GM12873 (cell line): ENCODE data around the gene POLN.

Experiments used
- TF ChIP-seq, protein P1 (sequence below): IDR thresholded peaks from 2 replicates; pipeline ENCODE4 v1.5.1; 2012; ENCODE audit warnings: low read depth, mild to moderate bottlenecking, moderate library complexity, low read length, control low read depth; ENCODE audit not compliant: insufficient read depth; ENCODE audit errors: missing control alignments

POLN gene

DNA sequence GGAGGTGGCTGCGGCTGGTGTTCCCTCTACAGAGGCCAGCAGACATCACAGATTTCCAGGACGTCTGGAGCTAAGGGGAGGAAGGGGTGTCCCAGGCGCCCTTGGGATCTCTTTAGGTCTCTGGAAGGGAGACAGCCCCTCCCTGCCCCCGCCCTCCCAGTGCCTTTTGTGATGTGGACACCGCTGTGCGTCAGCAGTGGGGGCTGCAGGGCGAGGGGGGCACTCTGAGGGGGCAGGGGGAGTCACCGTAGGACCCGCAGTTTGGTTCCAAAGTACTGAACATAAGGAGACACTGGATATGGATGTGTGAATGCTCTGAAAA is 45.6 kb upstream of the POLN start:
- TF ChIP-seq, protein P1, sequence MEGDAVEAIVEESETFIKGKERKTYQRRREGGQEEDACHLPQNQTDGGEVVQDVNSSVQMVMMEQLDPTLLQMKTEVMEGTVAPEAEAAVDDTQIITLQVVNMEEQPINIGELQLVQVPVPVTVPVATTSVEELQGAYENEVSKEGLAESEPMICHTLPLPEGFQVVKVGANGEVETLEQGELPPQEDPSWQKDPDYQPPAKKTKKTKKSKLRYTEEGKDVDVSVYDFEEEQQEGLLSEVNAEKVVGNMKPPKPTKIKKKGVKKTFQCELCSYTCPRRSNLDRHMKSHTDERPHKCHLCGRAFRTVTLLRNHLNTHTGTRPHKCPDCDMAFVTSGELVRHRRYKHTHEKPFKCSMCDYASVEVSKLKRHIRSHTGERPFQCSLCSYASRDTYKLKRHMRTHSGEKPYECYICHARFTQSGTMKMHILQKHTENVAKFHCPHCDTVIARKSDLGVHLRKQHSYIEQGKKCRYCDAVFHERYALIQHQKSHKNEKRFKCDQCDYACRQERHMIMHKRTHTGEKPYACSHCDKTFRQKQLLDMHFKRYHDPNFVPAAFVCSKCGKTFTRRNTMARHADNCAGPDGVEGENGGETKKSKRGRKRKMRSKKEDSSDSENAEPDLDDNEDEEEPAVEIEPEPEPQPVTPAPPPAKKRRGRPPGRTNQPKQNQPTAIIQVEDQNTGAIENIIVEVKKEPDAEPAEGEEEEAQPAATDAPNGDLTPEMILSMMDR = no peak

DNA sequence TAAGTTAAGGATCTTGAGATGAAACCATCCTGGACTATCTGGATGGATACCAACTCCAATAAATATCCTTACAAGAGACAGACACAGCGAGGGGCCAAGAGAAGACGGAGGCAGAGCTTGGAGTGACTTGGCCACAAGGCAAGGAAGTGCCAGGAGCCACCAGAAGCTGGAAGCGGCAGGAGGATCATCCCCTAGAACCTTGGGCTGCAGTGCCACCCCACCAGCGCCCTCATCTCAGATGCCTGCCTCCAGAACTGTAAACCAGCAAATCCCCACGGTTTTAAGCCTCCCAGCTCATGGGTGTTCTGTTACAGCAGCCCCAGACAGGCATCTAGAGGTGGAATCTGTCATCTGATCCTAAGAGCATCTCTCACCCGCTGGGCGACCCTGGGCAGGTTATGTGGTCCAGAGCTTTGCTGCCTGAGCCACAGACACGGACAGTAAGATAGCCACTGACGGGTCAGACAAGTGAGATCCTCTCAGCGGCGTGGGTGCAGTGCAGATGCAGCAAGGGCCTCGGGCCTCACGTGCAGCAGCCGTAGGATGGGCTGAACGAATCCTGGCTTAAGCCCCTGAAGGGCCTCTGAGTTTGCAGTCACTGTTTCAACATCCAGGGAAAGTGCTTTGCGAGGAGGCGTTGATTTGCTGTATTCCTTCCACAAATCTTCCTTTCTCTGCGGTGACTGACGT is 45.1 kb upstream of the POLN start:
- TF ChIP-seq, protein P1 = no peak

DNA sequence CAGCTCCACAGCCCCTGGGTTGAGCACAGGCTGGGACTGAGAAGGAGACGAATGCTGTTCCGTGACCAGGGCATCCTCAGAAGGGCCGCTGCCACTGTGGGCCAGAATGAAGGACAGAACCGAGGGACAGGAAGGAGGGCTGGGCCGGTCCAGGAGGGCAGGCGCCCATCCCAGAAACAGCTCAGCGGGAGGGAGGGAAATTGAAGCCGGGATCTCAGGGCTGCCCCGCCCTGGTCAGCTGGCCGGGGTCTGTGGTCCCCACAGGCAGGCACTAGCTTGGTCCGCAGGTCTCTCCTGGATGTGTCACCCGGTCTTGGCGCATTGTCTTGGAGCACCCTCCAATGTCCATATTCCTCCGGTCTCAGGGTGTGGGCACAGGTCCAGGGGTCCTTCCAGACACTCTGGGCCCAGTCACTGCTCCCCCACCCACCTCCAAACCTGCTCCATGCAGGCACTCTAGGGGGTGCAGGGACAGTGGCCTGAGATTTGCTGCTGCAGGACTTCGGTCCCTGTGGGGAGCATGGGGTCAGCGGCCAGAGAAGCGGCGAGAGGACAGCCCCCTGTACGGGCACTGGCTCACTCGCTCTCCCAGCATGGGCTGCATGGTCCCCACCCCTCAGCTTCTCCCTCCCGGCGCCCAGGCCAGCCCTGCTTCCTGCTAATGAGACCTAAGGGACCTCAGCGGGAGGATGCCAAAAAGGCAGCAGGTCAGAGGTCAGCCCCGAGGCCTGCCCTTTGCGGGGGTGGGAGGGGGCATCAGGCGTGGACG is 43.9 kb upstream of the POLN start:
- TF ChIP-seq, protein P1 = no peak

DNA sequence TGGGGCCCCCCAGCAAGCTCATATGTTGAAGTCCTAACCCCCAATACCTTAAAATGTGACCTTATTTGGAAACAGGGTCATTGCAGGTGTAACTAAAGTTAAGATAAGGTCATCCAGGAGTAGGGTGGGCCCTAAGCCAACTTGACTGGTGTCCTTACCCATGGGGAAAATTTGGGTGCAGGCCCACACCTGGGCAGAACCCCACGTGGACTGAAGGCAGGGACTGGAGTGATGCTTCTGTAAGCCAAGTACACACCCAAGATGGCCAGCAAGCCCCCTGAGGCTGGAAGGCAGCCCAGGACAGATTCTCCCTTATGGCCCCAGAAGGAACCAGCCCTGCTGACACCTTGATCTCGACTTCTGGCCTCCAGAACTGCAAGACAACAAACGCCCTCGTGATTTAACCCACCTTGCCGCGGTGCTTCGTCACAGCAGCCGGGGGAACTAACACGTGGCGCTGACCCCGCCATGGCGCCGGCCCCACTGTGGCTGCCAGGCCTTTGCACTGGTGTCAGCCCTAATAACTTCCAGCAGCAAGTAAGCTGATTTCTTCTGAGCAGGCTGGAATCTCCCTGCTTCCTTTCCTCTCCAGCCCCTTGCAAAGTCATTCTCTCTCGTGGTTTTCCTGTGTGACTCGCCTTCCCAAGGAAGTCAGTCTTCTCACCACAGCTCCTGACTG is 43.2 kb upstream of the POLN start:
- TF ChIP-seq, protein P1 = no peak

DNA sequence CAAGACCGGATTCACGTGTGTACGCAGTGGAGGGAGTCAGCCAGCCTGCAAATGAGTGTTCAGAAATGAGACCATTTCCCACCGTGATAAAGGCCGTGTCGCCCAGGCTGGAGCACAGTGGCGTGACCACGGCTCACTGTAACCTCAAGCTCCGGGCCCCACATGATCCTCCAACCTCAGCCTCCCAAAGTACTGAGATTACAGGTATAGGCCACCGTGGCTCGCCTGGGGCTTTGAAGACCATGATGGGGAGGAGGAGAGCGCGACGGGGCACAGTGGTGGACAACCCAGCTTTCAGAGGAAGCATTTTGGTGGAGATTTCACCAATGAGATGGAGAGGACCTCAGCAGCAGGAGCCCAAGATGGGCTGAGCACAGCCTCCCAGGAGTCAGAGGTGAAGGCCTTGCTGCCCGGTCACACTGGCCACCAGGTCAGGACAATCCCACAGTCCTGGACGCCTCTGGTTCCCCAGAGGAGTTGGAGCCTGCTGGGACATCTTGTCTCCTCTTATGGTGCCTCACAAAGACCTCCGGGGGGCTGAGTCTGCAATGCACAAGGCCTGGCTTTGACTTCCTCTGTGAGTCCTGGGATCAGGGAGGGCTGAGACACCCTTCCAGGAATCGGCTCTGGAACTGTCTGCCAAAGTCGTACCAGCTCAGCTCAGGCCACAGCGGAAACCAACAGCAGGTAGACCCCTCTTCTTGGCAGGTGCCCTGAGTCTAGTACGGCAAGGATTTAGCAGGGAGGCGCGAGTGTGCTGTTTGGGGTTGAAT is 42.4 kb upstream of the POLN start:
- TF ChIP-seq, protein P1 = no peak

DNA sequence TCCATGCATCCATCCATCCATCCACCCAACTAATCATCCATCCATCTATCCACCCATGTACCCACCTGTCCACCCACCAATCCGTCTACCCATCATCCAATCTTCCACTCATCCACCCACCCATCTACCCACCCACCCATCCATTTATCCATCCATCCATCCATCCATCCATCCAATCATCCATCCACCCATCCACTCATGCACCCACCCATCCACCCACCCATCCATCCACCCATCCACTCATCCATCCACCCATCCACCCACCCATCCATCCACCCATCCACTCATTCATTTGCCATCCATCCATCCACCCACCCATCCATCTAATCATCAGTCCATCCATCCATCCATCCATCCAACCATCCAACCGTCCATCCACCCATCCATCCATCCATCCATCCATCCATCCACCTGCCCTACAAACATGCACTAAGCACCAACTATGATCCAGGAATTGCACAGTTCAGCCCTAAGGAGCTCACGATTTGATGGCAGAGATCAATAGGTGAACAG is 41.3 kb upstream of the POLN start:
- TF ChIP-seq, protein P1 = no peak
